ENCODE data around the gene NCAN.
A peak's percentile ranks its signal among the peaks of the same experiment; 100 is the strongest.

Gene NCAN

GRCh38 chr19:19259741-19260140 is 48.0 kb downstream of the NCAN start:
- TF ChIP-seq USF1 (IDR thresholded peaks at IDR 0.05) (peak; percentile 95), TEAD4 (IDR thresholded peaks at IDR 0.05) (no peak)

- TF ChIP-seq TAF1 (IDR thresholded peaks at IDR 0.05; ENCODE audit: low read depth) (no peak), CREB1 (IDR thresholded peaks at IDR 0.05; ENCODE audit: low read depth) (no peak), EGR1 (IDR thresholded peaks at IDR 0.05) (no peak), ZBTB7A (IDR thresholded peaks at IDR 0.05; ENCODE audit: low read depth) (no peak), EP300 (IDR thresholded peaks at IDR 0.05; ENCODE audit: borderline replicate concordance) (no peak), MAX (IDR thresholded peaks at IDR 0.05) (no peak), TEAD4 (IDR thresholded peaks at IDR 0.05) (no peak), RAD21 (IDR thresholded peaks at IDR 0.05; ENCODE audit: low read depth) (no peak), CEBPB (IDR thresholded peaks at IDR 0.05) (no peak), FOXM1 (IDR thresholded peaks at IDR 0.05; ENCODE audit: borderline replicate concordance, low read depth) (no peak), REST (IDR thresholded peaks at IDR 0.05; ENCODE audit: low read depth) (no peak), USF1 (IDR thresholded peaks at IDR 0.05) (no peak)
These were observed 48.9 kb downstream of the NCAN start for GRCh38 chr19:19260417-19261214.

GRCh38 chr19:19261350-19262189 is 49.8 kb downstream of the NCAN start:
- TF ChIP-seq YY1 (IDR thresholded peaks at IDR 0.05; ENCODE audit: low read depth): no peak
- TF ChIP-seq EP300 (IDR thresholded peaks at IDR 0.05; ENCODE audit: borderline replicate concordance): no peak
- no peak for TF ChIP-seq ZBTB7A (IDR thresholded peaks at IDR 0.05; ENCODE audit: low read depth)
- TF ChIP-seq RAD21 (IDR thresholded peaks at IDR 0.05; ENCODE audit: low read depth): no peak
- TF ChIP-seq CREB1 (IDR thresholded peaks at IDR 0.05; ENCODE audit: low read depth): no peak
- no peak for TF ChIP-seq NFIC (IDR thresholded peaks at IDR 0.05)
- no peak for TF ChIP-seq USF1 (IDR thresholded peaks at IDR 0.05)
- TF ChIP-seq MAX (IDR thresholded peaks at IDR 0.05): no peak
- TF ChIP-seq CEBPB (IDR thresholded peaks at IDR 0.05): no peak
- TF ChIP-seq TEAD4 (IDR thresholded peaks at IDR 0.05): no peak
- no peak for TF ChIP-seq FOXM1 (IDR thresholded peaks at IDR 0.05; ENCODE audit: borderline replicate concordance, low read depth)
- TF ChIP-seq EGR1 (IDR thresholded peaks at IDR 0.05): no peak
- no peak for TF ChIP-seq REST (IDR thresholded peaks at IDR 0.05; ENCODE audit: low read depth)
- TF ChIP-seq TAF1 (IDR thresholded peaks at IDR 0.05; ENCODE audit: low read depth): no peak
- no peak for TF ChIP-seq TCF12 (IDR thresholded peaks at IDR 0.05; ENCODE audit: low read depth)

GRCh38 chr19:19262190-19263057 is 50.7 kb downstream of the NCAN start:
- no peak for TF ChIP-seq RAD21 (IDR thresholded peaks at IDR 0.05; ENCODE audit: low read depth)
- no peak for TF ChIP-seq TAF1 (IDR thresholded peaks at IDR 0.05; ENCODE audit: low read depth)
- no peak for TF ChIP-seq NFIC (IDR thresholded peaks at IDR 0.05)
- no peak for TF ChIP-seq EGR1 (IDR thresholded peaks at IDR 0.05)
- no peak for TF ChIP-seq USF1 (IDR thresholded peaks at IDR 0.05)
- no peak for TF ChIP-seq YY1 (IDR thresholded peaks at IDR 0.05; ENCODE audit: low read depth)
- TF ChIP-seq CREB1 (IDR thresholded peaks at IDR 0.05; ENCODE audit: low read depth): no peak
- no peak for TF ChIP-seq FOXM1 (IDR thresholded peaks at IDR 0.05; ENCODE audit: borderline replicate concordance, low read depth)
- TF ChIP-seq MAX (IDR thresholded peaks at IDR 0.05): no peak
- TF ChIP-seq EP300 (IDR thresholded peaks at IDR 0.05; ENCODE audit: borderline replicate concordance): no peak
- no peak for TF ChIP-seq TCF12 (IDR thresholded peaks at IDR 0.05; ENCODE audit: low read depth)
- no peak for TF ChIP-seq CEBPB (IDR thresholded peaks at IDR 0.05)
- TF ChIP-seq ZBTB7A (IDR thresholded peaks at IDR 0.05; ENCODE audit: low read depth): no peak
- TF ChIP-seq TEAD4 (IDR thresholded peaks at IDR 0.05): no peak
- TF ChIP-seq REST (IDR thresholded peaks at IDR 0.05; ENCODE audit: low read depth): no peak
